IPS-15b (cell line): ENCODE measurements around the gene RAD51B.
A peak's percentile ranks its signal among the peaks of the same experiment; 100 is the strongest.

ENCODE experiments used
- H3K27me3 ChIP-seq: one replicate; pipeline ENCODE4 v1.6.1; 2013; ENCODE audit warnings: low read length; ENCODE audit not compliant: control insufficient read depth, insufficient read depth
- H3K36me3 ChIP-seq: one replicate; pipeline ENCODE4 v1.6.1; 2013; ENCODE audit warnings: low read length; ENCODE audit not compliant: control insufficient read depth, insufficient read depth
- H3K4me1 ChIP-seq: one replicate; pipeline ENCODE4 v1.6.1; 2013; ENCODE audit warnings: mild to moderate bottlenecking, low read length; ENCODE audit not compliant: control insufficient read depth, insufficient read depth
- H3K4me3 ChIP-seq: one replicate; pipeline ENCODE4 v1.5.1; 2013; ENCODE audit warnings: low read depth, low read length
- H3K9ac ChIP-seq: one replicate; pipeline ENCODE4 v1.6.1; 2013; ENCODE audit warnings: low read depth, mild to moderate bottlenecking, low read length
- H3K9me3 ChIP-seq: one replicate; pipeline ENCODE4 v1.6.1; 2013; ENCODE audit warnings: mild to moderate bottlenecking, low read length; ENCODE audit not compliant: control insufficient read depth, insufficient read depth

Gene RAD51B

DNA sequence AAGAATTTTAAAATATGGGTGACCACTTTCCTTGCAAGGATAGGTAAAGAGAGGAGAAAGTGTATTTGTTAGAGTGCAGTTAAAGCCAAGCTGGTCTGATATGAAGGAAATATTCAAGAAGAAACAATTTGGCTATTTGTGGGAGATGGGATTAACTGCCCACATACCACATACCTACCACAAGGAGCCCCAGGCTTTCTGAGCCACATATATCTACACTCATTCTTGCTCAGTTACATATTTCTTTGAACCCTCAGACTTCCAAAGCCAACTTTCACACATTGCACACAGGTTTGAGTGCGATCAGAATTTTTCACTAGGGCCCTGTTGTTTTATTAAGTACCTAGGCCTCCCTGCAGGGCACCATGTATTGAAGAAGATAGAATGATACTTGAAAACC lies 643.1 kb downstream of the RAD51B start:
- no peaks in the 10 kb centered on the region for H3K27me3 ChIP-seq
- H3K9ac ChIP-seq, result no peak overlapping the region
- H3K4me1 ChIP-seq, result peaks cover 3% of the 10 kb centered on the region
- H3K9me3 ChIP-seq, result no peaks in the 10 kb centered on the region
- no peaks in the 10 kb centered on the region for H3K36me3 ChIP-seq
- no peak overlapping the region for H3K4me3 ChIP-seq

DNA sequence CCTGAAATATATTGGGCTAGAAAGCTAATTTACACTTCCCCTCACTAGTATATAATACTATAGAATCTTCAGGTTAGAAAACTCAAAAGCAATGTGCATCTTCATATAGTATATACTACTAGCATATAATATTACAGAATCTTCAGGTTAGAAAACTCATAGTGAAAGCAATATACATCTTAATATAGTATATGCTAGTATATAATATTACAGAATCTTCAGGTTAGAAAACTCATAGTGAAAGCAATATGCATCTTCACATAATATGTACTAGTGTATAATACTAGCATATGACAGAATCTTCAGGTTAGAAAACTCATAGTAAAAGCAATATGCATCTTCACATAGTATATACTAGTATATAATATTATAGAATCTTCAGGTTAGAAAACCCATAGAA lies 643.7 kb downstream of the RAD51B start:
- Histone ChIP-seq H3K4me1 (peaks cover 3% of the 10 kb centered on the region), H3K9me3 (no peaks in the 10 kb centered on the region), H3K27me3 (no peaks in the 10 kb centered on the region), H3K4me3 (no peak overlapping the region), H3K36me3 (no peaks in the 10 kb centered on the region), H3K9ac (no peak overlapping the region)

GRCh38 chr14:68463705-68464374 lies 644.3 kb downstream of the RAD51B start:
- Histone ChIP-seq H3K4me3 (no peak overlapping the region), H3K36me3 (no peaks in the 10 kb centered on the region), H3K9ac (no peak overlapping the region), H3K27me3 (no peaks in the 10 kb centered on the region), H3K9me3 (no peaks in the 10 kb centered on the region), H3K4me1 (peaks cover under 1% of the 10 kb centered on the region)

GRCh38 chr14:68464711-68465110 lies 645.1 kb downstream of the RAD51B start:
- H3K36me3 ChIP-seq, result no peaks in the 10 kb centered on the region
- no peak overlapping the region for H3K4me3 ChIP-seq
- H3K9me3 ChIP-seq, result no peaks in the 10 kb centered on the region
- no peak overlapping the region for H3K9ac ChIP-seq
- no peaks in the 10 kb centered on the region for H3K27me3 ChIP-seq
- H3K4me1 ChIP-seq, result peaks cover 3% of the 10 kb centered on the region

DNA sequence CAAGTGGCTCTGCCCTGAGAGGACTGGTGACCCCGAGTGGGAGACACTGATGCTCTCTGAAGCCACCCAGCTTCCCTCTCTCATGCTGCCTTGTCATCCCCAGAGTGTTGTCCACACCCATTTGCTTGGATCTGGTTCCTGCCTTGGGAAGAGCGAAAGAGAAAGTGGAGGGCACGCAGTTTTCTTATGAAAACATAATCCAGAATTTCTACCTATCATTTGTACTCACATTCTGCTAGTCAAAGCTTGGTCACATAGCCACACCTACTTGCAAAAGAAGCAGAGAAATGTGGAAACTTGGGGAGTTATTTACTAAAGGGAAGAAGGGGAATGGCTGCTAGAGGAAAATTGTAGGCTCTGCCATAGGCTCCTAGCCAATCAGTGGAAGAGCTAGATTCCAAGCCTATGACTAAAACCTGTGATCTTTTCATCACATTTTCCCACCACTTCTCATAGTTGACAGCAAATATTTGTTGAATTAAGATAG lies 647.0 kb downstream of the RAD51B start:
- no peak overlapping the region for H3K9ac ChIP-seq
- H3K9me3 ChIP-seq, result no peaks in the 10 kb centered on the region
- no peaks in the 10 kb centered on the region for H3K27me3 ChIP-seq
- H3K4me1 ChIP-seq, result peaks cover 17% of the 10 kb centered on the region
- H3K36me3 ChIP-seq, result no peaks in the 10 kb centered on the region
- H3K4me3 ChIP-seq, result no peak overlapping the region

GRCh38 chr14:68467425-68467824 lies 647.8 kb downstream of the RAD51B start:
- no peaks in the 10 kb centered on the region for H3K27me3 ChIP-seq
- no peak overlapping the region for H3K4me3 ChIP-seq
- H3K9ac ChIP-seq, result no peak overlapping the region
- H3K4me1 ChIP-seq, result peaks cover 24% of the 10 kb centered on the region
- no peaks in the 10 kb centered on the region for H3K9me3 ChIP-seq
- no peaks in the 10 kb centered on the region for H3K36me3 ChIP-seq

- peaks cover 32% of the 10 kb centered on the region for H3K4me1 ChIP-seq
- H3K27me3 ChIP-seq, result no peaks in the 10 kb centered on the region
- H3K9me3 ChIP-seq, result no peaks in the 10 kb centered on the region
- H3K9ac ChIP-seq, result no peak overlapping the region
- H3K36me3 ChIP-seq, result no peaks in the 10 kb centered on the region
- no peak overlapping the region for H3K4me3 ChIP-seq
These were observed 649.0 kb downstream of the RAD51B start for GRCh38 chr14:68468437-68469207.

- peaks cover 32% of the 10 kb centered on the region for H3K4me1 ChIP-seq
- H3K9me3 ChIP-seq, result no peaks in the 10 kb centered on the region
- no peak overlapping the region for H3K4me3 ChIP-seq
- H3K9ac ChIP-seq, result no peak overlapping the region
- no peaks in the 10 kb centered on the region for H3K36me3 ChIP-seq
- H3K27me3 ChIP-seq, result no peaks in the 10 kb centered on the region
These were observed 649.7 kb downstream of the RAD51B start for GRCh38 chr14:68469208-68469713.

DNA sequence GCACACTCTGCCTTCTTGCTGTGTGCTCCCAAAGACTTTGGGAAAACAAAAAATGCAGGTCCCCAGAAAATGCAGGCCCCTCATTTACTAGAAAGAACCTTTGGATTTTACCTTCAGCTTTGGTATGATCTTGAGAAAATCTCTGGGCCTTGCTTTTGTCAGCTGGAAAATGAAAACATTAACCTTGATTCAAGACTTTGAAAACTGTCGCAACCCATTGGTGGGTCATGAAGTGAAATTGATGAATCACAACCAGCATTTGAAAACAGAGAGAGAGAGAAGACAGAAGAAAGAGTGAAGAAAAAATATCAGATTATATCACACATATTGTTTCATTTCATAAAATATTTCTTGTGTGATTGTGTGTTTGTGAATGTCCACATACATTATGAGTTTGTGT lies 650.8 kb downstream of the RAD51B start:
- Histone ChIP-seq H3K4me1 (peaks cover 33% of the 10 kb centered on the region), H3K4me3 (no peak overlapping the region), H3K27me3 (no peaks in the 10 kb centered on the region), H3K36me3 (no peaks in the 10 kb centered on the region), H3K9ac (no peak overlapping the region), H3K9me3 (no peaks in the 10 kb centered on the region)

- Histone ChIP-seq H3K4me1 (peaks cover 39% of the 10 kb centered on the region), H3K9ac (no peak overlapping the region), H3K27me3 (no peaks in the 10 kb centered on the region), H3K36me3 (no peaks in the 10 kb centered on the region), H3K9me3 (no peaks in the 10 kb centered on the region), H3K4me3 (peak overlapping the region; percentile 0)
These were observed 651.7 kb downstream of the RAD51B start for GRCh38 chr14:68471029-68471963.

DNA sequence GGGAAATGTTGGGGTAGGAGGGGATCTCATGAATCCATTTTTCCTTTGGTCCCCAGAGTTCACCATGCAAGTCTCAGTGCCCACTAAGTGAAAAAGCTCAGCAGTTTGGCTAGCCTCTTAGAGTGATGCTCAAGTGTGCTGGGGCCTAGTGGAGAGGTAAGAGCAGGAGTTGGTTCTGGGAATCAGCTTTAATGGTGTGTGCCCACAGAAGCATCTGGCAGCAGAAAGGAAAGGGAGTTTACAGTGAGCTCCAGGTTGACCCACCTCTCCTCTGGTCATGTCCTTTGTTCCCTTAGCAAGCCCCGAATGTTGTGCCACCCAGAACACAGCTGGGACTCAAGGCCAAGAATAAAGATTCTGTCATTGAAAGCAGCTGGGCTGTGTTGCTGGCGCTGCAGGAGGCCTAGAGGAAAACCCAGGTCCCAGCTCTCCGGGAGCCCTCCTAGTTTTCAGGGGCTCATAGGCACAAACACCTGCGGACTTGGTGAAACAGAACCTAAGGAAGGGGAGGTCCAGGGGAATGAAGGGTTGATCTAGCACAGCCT lies 652.5 kb downstream of the RAD51B start:
- peaks cover 46% of the 10 kb centered on the region for H3K4me1 ChIP-seq
- H3K36me3 ChIP-seq, result no peaks in the 10 kb centered on the region
- no peaks in the 10 kb centered on the region for H3K9me3 ChIP-seq
- H3K9ac ChIP-seq, result no peak overlapping the region
- no peak overlapping the region for H3K4me3 ChIP-seq
- no peaks in the 10 kb centered on the region for H3K27me3 ChIP-seq
